Central memory CD8-positive, alpha-beta T cell (primary cell): ENCODE data around the gene RNU4-1.

Experiments used
- ATAC-seq: fragments of 150-1000 bp; cut with Tn5 transposase; replicated peaks from 2 replicates; pipeline ENCODE4 v1.10.0; 2022; ENCODE audit warnings: mild to moderate bottlenecking, moderate FRiP score, moderate number of reproducible peaks; ENCODE audit not compliant: poor library complexity, severe bottlenecking; ENCODE audit errors: extremely low read depth
- DNase-seq, 2 donors: peaks; one replicate each; pipeline ENCODE4 v3.0.0; 2021; ENCODE audit warnings: low spot score in 2 of 2
- H3K27ac Mint-ChIP-seq: one replicate; pipeline ENCODE4 v1.8.0; 2022; ENCODE audit warnings: low read depth, mild to moderate bottlenecking, moderate library complexity, mixed read lengths
- H3K27me3 Mint-ChIP-seq: one replicate; pipeline ENCODE4 v1.8.0; 2022; ENCODE audit warnings: mixed read lengths
- H3K36me3 Mint-ChIP-seq: one replicate; pipeline ENCODE4 v1.8.0; 2022; ENCODE audit warnings: mild to moderate bottlenecking, moderate library complexity, mixed read lengths; ENCODE audit not compliant: insufficient read depth
- H3K4me1 Mint-ChIP-seq: one replicate; pipeline ENCODE4 v1.8.0; 2022; ENCODE audit warnings: mixed read lengths
- H3K4me3 Mint-ChIP-seq: one replicate; pipeline ENCODE4 v1.8.0; 2022; ENCODE audit warnings: mild to moderate bottlenecking, moderate library complexity, mixed read lengths
- H3K9me3 Mint-ChIP-seq: one replicate; pipeline ENCODE4 v1.8.0; 2022; ENCODE audit warnings: mixed read lengths

The RNU4-1 gene

GRCh38 chr12:120283318-120283717, 9.7 kb downstream of the RNU4-1 start:
- Mint-ChIP-seq H3K27ac (no peak overlapping the region), H3K4me1 (no peaks in the 10 kb centered on the region), H3K9me3 (no peaks in the 10 kb centered on the region), H3K27me3 (no peaks in the 10 kb centered on the region), H3K4me3 (no peak overlapping the region), H3K36me3 (no peaks in the 10 kb centered on the region)
- ATAC-seq (no peak), DNase-seq (no peak)

GRCh38 chr12:120278137-120279069, 14.6 kb downstream of the RNU4-1 start:
- Mint-ChIP-seq H3K27me3 (no peaks in the 10 kb centered on the region), H3K4me3 (no peak overlapping the region), H3K4me1 (no peaks in the 10 kb centered on the region), H3K27ac (no peak overlapping the region), H3K36me3 (no peaks in the 10 kb centered on the region), H3K9me3 (no peaks in the 10 kb centered on the region)
- DNase-seq = no peak
- no peak for ATAC-seq

GRCh38 chr12:120276734-120277133, 16.3 kb downstream of the RNU4-1 start:
- DNase-seq (no peak), ATAC-seq (no peak)
- Mint-ChIP-seq H3K4me3 (no peak overlapping the region), H3K27ac (no peak overlapping the region), H3K9me3 (no peaks in the 10 kb centered on the region), H3K27me3 (no peaks in the 10 kb centered on the region), H3K36me3 (no peaks in the 10 kb centered on the region), H3K4me1 (no peaks in the 10 kb centered on the region)

GRCh38 chr12:120267736-120268135, 25.3 kb downstream of the RNU4-1 start:
- Mint-ChIP-seq H3K36me3 (peaks cover 10% of the 10 kb centered on the region), H3K9me3 (no peaks in the 10 kb centered on the region), H3K27me3 (no peaks in the 10 kb centered on the region), H3K27ac (no peak overlapping the region), H3K4me1 (peaks cover 28% of the 10 kb centered on the region), H3K4me3 (no peak overlapping the region)
- ATAC-seq (no peak), DNase-seq (no peak)

- DNase-seq (no peak), ATAC-seq (no peak)
- Mint-ChIP-seq H3K4me1 (peaks cover 42% of the 10 kb centered on the region), H3K27me3 (no peaks in the 10 kb centered on the region), H3K36me3 (peaks cover 13% of the 10 kb centered on the region), H3K4me3 (peak overlapping the region; percentile 98), H3K27ac (peak overlapping the region; percentile 69), H3K9me3 (no peaks in the 10 kb centered on the region)
These were observed 26.7 kb downstream of the RNU4-1 start for GRCh38 chr12:120266180-120266870.

GRCh38 chr12:120265473-120266179, 27.4 kb downstream of the RNU4-1 start, which contains the start of gene PXN:
Gene PXN (minus strand): TSS chr12:120265730. CDS start chr12:120265629, 101 bp downstream.
- peak; percentile 81 to 88 for DNase-seq
- peaks cover 13% of the 10 kb centered on the region for H3K36me3 Mint-ChIP-seq
- no peaks in the 10 kb centered on the region for H3K27me3 Mint-ChIP-seq
- H3K9me3 Mint-ChIP-seq = no peaks in the 10 kb centered on the region
- peak within 1 kb of the TSS; percentile 95 for H3K27ac Mint-ChIP-seq
- peak within 1 kb of the TSS; percentile 98 for H3K4me3 Mint-ChIP-seq
- H3K4me1 Mint-ChIP-seq = peaks cover 47% of the 10 kb centered on the region
- ATAC-seq = peak; percentile 78

GRCh38 chr12:120264904-120265472, 28.0 kb downstream of the RNU4-1 start:
- DNase-seq (no peak), ATAC-seq (no peak)
- H3K27ac Mint-ChIP-seq = peak overlapping the region; percentile 95
- peak overlapping the region; percentile 98 for H3K4me3 Mint-ChIP-seq
- peaks cover 53% of the 10 kb centered on the region for H3K4me1 Mint-ChIP-seq
- H3K9me3 Mint-ChIP-seq = no peaks in the 10 kb centered on the region
- no peaks in the 10 kb centered on the region for H3K27me3 Mint-ChIP-seq
- peaks cover 15% of the 10 kb centered on the region for H3K36me3 Mint-ChIP-seq

GRCh38 chr12:120264086-120264903, 28.7 kb downstream of the RNU4-1 start:
- Mint-ChIP-seq H3K27ac (peak overlapping the region; percentile 95), H3K4me1 (peaks cover 60% of the 10 kb centered on the region), H3K36me3 (peaks cover 20% of the 10 kb centered on the region), H3K27me3 (no peaks in the 10 kb centered on the region), H3K4me3 (peak overlapping the region; percentile 98), H3K9me3 (no peaks in the 10 kb centered on the region)
- DNase-seq = no peak
- no peak for ATAC-seq

- H3K27me3 Mint-ChIP-seq = no peaks in the 10 kb centered on the region
- DNase-seq (no peak), ATAC-seq (no peak)
- H3K9me3 Mint-ChIP-seq = no peaks in the 10 kb centered on the region
- H3K4me1 Mint-ChIP-seq = peaks cover 63% of the 10 kb centered on the region
- peak overlapping the region; percentile 95 for H3K27ac Mint-ChIP-seq
- peak overlapping the region; percentile 98 for H3K4me3 Mint-ChIP-seq
- peaks cover 23% of the 10 kb centered on the region for H3K36me3 Mint-ChIP-seq
These were observed 29.3 kb downstream of the RNU4-1 start for GRCh38 chr12:120263748-120264085.

- Mint-ChIP-seq H3K4me1 (peaks cover 69% of the 10 kb centered on the region), H3K27ac (peak overlapping the region; percentile 29), H3K9me3 (no peaks in the 10 kb centered on the region), H3K27me3 (no peaks in the 10 kb centered on the region), H3K4me3 (peak overlapping the region; percentile 98), H3K36me3 (peaks cover 23% of the 10 kb centered on the region)
- ATAC-seq (no peak), DNase-seq (no peak)
These were observed 29.9 kb downstream of the RNU4-1 start for GRCh38 chr12:120262852-120263747.
